ENCODE results near the gene VIP. TPM values are rescaled to one million over a fixed set of nuclear protein-coding genes. Genes with fewer than 3 reads are reported as not detected.

The VIP gene
- total RNA-seq, 1 donor from 2014 or later, result 1.7 TPM

- no peaks in the 10 kb centered on the region for H3K36me3 Mint-ChIP-seq (ENCODE audit: low read depth, unreplicated experiment)
- DNase-seq (ENCODE audit: low spot score), result no peak
- H3K27me3 Mint-ChIP-seq (ENCODE audit: unreplicated experiment), result no peaks in the 10 kb centered on the region
- H3K27ac Mint-ChIP-seq (ENCODE audit: unreplicated experiment), result no peak overlapping the region
- H3K4me3 Mint-ChIP-seq (ENCODE audit: unreplicated experiment), result no peak overlapping the region
- H3K9me3 Mint-ChIP-seq (ENCODE audit: unreplicated experiment), result no peaks in the 10 kb centered on the region
- peaks cover 2% of the 10 kb centered on the region for H3K4me1 Mint-ChIP-seq (ENCODE audit: unreplicated experiment)
- TF ChIP-seq CTCF (IDR thresholded peaks at IDR 0.05; ENCODE audit: unreplicated experiment), result peak; percentile 48
Measured at GRCh38 chr6:152748843-152749242, 1.8 kb upstream of the VIP start.

GRCh38 chr6:152749336-152749735 is 1.3 kb upstream of the VIP start:
- no peaks in the 10 kb centered on the region for H3K4me1 Mint-ChIP-seq (ENCODE audit: unreplicated experiment)
- H3K36me3 Mint-ChIP-seq (ENCODE audit: low read depth, unreplicated experiment), result no peaks in the 10 kb centered on the region
- no peak for TF ChIP-seq CTCF (IDR thresholded peaks at IDR 0.05; ENCODE audit: unreplicated experiment)
- H3K4me3 Mint-ChIP-seq (ENCODE audit: unreplicated experiment), result no peak overlapping the region
- no peaks in the 10 kb centered on the region for H3K9me3 Mint-ChIP-seq (ENCODE audit: unreplicated experiment)
- no peak for DNase-seq (ENCODE audit: low spot score)
- H3K27me3 Mint-ChIP-seq (ENCODE audit: unreplicated experiment), result no peaks in the 10 kb centered on the region
- H3K27ac Mint-ChIP-seq (ENCODE audit: unreplicated experiment), result no peak overlapping the region

GRCh38 chr6:152765331-152765730 is 14.7 kb downstream of the VIP start:
- H3K36me3 Mint-ChIP-seq (ENCODE audit: low read depth, unreplicated experiment), result no peaks in the 10 kb centered on the region
- no peak overlapping the region for H3K4me3 Mint-ChIP-seq (ENCODE audit: unreplicated experiment)
- no peaks in the 10 kb centered on the region for H3K27me3 Mint-ChIP-seq (ENCODE audit: unreplicated experiment)
- no peak for DNase-seq (ENCODE audit: low spot score)
- H3K27ac Mint-ChIP-seq (ENCODE audit: unreplicated experiment), result no peak overlapping the region
- no peaks in the 10 kb centered on the region for H3K9me3 Mint-ChIP-seq (ENCODE audit: unreplicated experiment)
- H3K4me1 Mint-ChIP-seq (ENCODE audit: unreplicated experiment), result no peaks in the 10 kb centered on the region
- TF ChIP-seq CTCF (IDR thresholded peaks at IDR 0.05; ENCODE audit: unreplicated experiment), result no peak

- H3K9me3 Mint-ChIP-seq (ENCODE audit: unreplicated experiment), result no peaks in the 10 kb centered on the region
- TF ChIP-seq CTCF (IDR thresholded peaks at IDR 0.05; ENCODE audit: unreplicated experiment), result no peak
- H3K36me3 Mint-ChIP-seq (ENCODE audit: low read depth, unreplicated experiment), result no peaks in the 10 kb centered on the region
- no peaks in the 10 kb centered on the region for H3K27me3 Mint-ChIP-seq (ENCODE audit: unreplicated experiment)
- DNase-seq (ENCODE audit: low spot score), result no peak
- H3K4me1 Mint-ChIP-seq (ENCODE audit: unreplicated experiment), result no peaks in the 10 kb centered on the region
- no peak overlapping the region for H3K27ac Mint-ChIP-seq (ENCODE audit: unreplicated experiment)
- H3K4me3 Mint-ChIP-seq (ENCODE audit: unreplicated experiment), result no peak overlapping the region
Measured at GRCh38 chr6:152769159-152769558, 18.6 kb downstream of the VIP start.

- Mint-ChIP-seq H3K36me3 (ENCODE audit: low read depth, unreplicated experiment) (no peaks in the 10 kb centered on the region), H3K27ac (ENCODE audit: unreplicated experiment) (no peak overlapping the region), H3K4me1 (ENCODE audit: unreplicated experiment) (no peaks in the 10 kb centered on the region), H3K27me3 (ENCODE audit: unreplicated experiment) (no peaks in the 10 kb centered on the region), H3K4me3 (ENCODE audit: unreplicated experiment) (no peak overlapping the region), H3K9me3 (ENCODE audit: unreplicated experiment) (no peaks in the 10 kb centered on the region)
- no peak for TF ChIP-seq CTCF (IDR thresholded peaks at IDR 0.05; ENCODE audit: unreplicated experiment)
- no peak for DNase-seq (ENCODE audit: low spot score)
Measured at GRCh38 chr6:152769993-152770392, 19.4 kb downstream of the VIP start.

Data from endothelial cell (in vitro differentiated cells).